Measurements from ENCODE around the gene FBXO5.
"Not testable (repeated sequence)": the region's sequence is repeated elsewhere in the genome, so short reads cannot be mapped to it uniquely, and the experiment has no call there.

Gene FBXO5

GRCh38 chr6:152986978-152987377 lies 4.1 kb upstream of the FBXO5 start:
- DNase-seq = no peak

- not testable (repeated sequence) for DNase-seq
Measured at GRCh38 chr6:152985300-152985699, 2.5 kb upstream of the FBXO5 start.

DNA sequence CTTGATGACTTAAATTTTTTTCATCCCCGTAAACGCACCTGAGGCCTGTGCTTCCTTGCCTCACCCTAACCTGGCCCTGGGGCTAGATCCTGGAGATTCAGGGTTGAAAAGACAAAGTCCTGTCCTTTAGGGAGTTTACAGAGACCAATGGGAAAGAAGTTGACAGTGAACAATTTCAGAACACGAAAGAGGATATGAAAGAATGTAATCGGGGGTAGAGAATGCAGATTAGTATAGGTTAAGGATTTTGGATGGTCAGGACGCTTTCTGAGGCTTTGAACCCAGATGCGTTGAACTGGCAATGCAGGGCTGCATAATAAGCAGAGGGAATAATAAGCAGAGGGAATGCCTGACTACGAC lies 1.7 kb upstream of the FBXO5 start:
- peak; percentile 8 for DNase-seq

GRCh38 chr6:152983637-152984512 lies 1.0 kb upstream of the FBXO5 start:
- DNase-seq = peak; percentile 88

- peak; percentile 6 for DNase-seq
Measured at GRCh38 chr6:152981989-152982903, 595 bp downstream of the FBXO5 start.

DNA sequence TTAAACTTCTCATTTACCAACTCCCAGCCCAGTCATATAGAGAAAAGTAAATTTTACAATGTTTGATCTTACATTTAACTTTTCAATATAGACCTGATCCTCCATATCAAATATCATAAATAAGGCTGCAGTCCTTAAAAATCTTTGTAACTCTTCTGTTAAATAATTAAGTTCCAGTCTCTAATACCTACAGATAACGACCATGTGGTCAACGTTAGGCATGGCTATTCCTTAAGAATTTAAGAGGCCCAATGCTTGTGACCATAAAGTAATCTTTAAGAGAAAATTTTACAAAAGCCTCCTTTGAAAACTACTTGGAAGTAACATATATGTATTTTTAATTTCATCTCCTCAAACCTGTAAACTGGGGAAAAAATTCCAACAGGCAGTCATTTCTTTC lies 1.6 kb downstream of the FBXO5 start:
- no peak for DNase-seq

GRCh38 chr6:152980656-152981055 lies 2.2 kb downstream of the FBXO5 start:
- no peak for DNase-seq

- DNase-seq = no peak
Measured at GRCh38 chr6:152979116-152979515, 3.7 kb downstream of the FBXO5 start.

DNA sequence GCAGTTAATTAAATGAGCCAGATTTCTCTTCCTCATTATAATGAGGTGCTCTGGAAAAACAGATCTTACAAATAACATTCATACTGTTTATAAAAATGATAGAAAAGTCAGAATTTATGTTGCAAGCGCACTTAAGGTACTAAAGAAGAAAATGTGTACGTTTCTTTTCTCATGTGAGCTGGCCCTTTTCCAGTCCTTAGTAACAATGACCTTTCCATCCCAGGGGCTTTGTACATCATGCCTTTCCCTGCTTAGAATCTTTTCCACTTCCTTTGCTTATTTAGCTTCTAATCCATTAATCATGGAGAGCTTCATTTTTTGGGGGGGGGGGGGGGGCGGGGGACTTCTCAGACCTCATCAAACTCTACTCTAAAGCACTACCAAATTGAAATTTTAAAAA lies 4.8 kb downstream of the FBXO5 start:
- peak; percentile 28 for DNase-seq

DNA sequence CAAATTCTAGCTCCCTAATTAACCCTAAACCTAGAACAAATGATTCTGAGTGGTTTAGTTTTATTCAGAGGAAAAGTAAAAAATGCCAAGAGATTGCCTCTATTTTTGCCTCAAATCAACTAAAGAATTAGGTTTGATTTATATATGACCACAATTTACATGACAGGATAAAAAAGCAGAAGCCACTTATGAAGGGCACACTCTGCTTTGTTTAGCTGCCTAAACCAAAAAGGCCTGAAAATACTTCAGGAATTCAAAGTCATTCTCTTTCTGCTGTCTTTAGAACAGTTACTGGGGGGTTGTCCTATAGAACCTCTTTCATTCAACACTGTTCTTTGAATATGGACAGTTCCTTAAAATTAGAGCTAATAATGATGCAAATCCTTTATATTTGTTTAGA lies 5.3 kb downstream of the FBXO5 start:
- no peak for DNase-seq

DNA sequence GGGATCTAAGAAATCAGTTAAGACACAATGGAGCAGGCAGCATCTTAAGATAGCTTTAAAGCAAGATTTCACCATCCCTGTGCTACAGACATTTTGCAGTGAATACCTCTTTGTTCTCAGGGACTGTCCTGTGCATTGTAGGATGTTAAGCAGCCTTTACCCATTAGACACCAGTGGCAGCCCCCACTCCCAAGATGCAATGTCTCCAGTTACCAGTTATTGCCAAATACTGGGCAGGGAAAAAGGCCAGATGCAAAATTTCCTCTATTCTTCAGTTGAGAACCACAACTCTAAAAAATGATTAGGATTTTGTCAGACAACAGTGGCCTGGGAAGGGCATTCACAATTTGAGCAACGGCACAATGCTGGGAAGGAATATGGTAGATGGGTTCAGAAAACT lies 6.1 kb downstream of the FBXO5 start:
- no peak for DNase-seq

- no peak for DNase-seq
Measured at GRCh38 chr6:152975204-152975915, 7.5 kb downstream of the FBXO5 start.

DNA sequence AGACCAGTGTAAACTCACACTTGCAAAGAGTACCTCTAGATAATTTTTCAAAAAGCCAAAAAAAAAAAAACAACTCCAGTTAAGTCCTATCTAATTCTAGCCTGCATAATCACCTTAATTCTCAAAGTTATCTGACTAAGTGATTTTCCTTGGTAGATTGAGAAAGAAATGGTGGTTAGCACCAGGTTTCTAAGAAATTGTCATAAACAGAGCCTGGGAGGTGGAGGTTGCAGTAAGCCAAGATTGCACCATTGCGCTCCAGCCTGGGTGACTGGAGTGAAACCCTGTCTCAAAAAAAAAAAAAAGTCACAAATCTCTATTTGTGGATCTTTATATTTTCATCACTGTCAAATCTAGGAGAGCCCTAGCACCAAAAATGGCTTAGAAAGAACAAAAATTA lies 8.9 kb downstream of the FBXO5 start:
- no peak for DNase-seq

- no peak for DNase-seq
Measured at GRCh38 chr6:152969688-152970418, 13.0 kb downstream of the FBXO5 start.

DNA sequence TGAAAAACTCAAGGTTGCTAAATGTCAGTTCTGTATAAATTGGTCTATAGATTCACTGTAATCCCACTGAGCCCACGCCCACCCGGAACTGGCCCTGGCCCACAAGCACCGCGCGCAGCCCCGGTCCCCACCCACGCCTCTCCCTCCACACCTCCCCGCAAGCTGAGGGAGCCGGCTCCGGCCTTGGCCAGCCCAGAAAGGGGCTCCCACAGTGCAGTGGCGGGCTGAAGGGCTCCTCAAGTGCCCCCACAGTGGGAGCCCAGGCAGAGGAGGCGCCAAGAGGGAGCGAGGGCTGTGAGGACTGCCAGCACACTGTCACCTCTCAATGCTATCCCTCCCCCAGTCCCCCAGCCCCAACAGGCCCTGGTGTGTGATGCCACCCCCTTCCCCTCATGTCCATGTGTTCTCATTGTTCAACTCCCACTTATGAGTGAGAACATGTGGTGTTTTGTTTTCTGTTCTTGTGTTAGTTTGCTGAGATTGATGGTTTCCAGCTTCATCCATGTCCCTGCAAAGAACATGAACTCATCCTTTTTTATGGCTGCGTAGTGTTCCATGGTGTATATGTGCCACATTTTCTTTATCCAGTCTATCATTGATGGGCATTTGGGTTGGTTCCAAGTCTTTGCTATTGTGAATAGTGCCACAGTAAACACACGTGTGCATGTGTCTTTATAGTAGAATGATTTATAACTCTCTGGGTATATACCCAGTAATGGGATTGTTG lies 16.5 kb downstream of the FBXO5 start:
- not testable (repeated sequence) for DNase-seq

- DNase-seq = no peak
Measured at GRCh38 chr6:152959333-152959732, 23.5 kb downstream of the FBXO5 start.

- DNase-seq = no peak
Measured at GRCh38 chr6:152957796-152958195, 25.0 kb downstream of the FBXO5 start.

DNA sequence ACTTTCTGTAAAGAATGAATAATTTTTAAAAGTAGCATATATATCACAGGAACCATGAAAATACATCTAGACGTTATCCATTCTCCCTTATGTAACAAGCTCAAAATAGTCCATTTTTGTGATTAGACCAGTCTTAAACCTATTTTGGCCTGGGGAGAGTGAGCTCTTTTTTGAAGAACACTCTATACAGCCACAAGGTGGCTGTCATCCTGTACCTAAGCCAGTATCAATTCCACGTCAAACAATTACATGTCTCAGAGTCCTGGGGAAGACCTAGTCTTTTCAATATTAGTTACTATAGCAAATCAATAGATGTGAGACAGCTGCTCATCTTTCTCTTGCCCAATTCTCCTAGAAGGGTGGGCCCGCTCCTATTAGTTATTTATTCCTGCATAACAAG lies 28.4 kb downstream of the FBXO5 start:
- DNase-seq = no peak

DNA sequence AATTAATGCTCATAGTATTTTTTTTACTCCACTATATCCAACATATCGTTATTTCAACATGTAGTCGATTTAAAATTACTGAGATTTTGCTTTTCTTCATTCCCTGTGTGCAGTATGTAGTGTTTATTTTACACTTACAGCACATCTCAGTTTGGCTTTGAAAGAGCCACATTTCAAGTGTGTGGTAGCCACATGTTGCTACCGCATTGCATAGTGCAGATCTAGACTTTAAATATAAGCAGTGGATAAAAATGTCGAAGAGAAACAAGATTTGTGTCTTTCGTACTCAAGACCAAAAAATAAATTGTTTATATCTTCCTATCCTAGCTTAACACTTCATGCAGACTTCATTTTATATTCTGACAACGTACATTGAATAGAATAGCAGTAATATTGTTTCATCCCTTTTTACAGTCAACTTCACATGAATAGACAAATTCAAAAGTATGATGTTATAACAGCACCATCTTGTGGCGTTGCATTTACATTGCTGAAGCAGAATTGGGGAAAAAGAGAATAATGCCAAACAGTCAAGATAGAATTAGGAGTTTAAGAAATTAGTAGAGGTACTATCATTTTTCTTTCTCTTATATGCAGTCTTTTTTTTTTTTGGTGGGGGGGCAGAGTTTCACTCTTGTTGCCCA lies 29.9 kb downstream of the FBXO5 start:
- DNase-seq = peak; percentile 46

DNA sequence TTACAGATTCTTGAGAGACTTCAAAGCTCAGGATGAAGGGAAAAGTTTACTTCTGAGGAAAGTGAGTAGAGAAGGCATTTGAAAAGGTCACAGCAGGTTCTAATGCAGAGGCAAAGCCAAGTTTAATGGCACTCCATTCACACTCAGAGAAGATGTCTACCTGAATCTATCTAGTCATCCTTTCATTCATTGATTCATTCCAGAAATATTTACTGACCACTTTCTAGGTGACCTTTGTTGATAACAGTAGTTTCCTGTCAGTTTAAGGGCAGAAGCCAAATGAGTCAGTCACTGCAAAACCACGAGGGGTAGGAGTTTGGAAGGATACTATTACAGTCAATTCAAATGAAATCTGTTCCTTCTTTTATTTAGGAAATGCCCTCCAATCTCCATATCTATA lies 30.8 kb downstream of the FBXO5 start:
- DNase-seq = peak; percentile 55

DNA sequence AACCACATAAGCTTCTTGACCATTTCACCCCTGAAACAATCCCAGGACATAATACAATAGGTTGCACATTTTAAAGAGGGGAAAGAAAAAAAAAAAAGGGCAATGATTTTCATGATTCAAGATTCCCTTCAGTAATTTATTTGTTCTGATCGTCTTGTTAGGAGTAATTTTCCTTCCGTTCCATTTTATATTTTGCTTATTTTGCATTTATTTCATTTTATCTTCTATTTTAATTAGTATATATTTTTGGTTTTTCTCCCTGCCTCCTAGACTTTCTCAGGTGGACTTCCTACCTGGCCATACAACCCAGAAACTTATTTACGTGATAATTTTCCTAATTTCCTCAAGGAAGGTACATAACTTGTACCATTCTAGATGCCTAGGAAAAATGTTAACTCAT lies 32.6 kb downstream of the FBXO5 start:
- no peak for DNase-seq

Data from fibroblast of skin of right biceps (primary cell).